ENCODE data around the gene TDRD12. TPM values are rescaled to one million over a fixed set of nuclear protein-coding genes. Genes with fewer than 3 reads are reported as not detected.

Gene TDRD12
- total and polyA plus RNA-seq, 2 of the 13 experiments (the other 11 are each of a cell fraction or from before 2014, with no cell fraction given): 0.03 to 0.40 TPM

GRCh38 chr19:32822916-32823746 lies 103.6 kb downstream of the TDRD12 start:
- ChIA-PET CTCF (ENCODE audit: low intra/inter-chr PET ratio, low total read pairs) (no interaction called here), POLR2A (no interaction called here)
- Histone ChIP-seq H3K9me3 (ENCODE audit: low read length) (no peaks in the 10 kb centered on the region), H3K4me2 (ENCODE audit: low read depth, low read length) (no peak overlapping the region), H3K4me3 (replicated peaks in 1 of 3; ENCODE audit: insufficient read depth in 1 of 3, low read depth in 2 of 3, low read length in 3 of 3) (no peak overlapping the region), H3K36me3 (replicated peaks in 1 of 2; ENCODE audit: control insufficient read depth in 1 of 2, insufficient read depth in 2 of 2, low read length in 2 of 2) (no peaks in the 10 kb centered on the region), H4K20me1 (ENCODE audit: insufficient read depth, low read length) (no peaks in the 10 kb centered on the region), H3K79me2 (ENCODE audit: insufficient read depth, low read length) (no peaks in the 10 kb centered on the region), H3K9ac (ENCODE audit: insufficient read depth, low read depth, low read length) (no peak overlapping the region), H3K27ac (ENCODE audit: extremely low read length, insufficient read depth, low read length) (no peak overlapping the region), H3K4me1 (ENCODE audit: insufficient read depth, low read length) (peaks cover 14% of the 10 kb centered on the region), H3K27me3 (ENCODE audit: control insufficient read depth in 1 of 2, insufficient read depth in 2 of 2, low read length in 2 of 2) (no peaks in the 10 kb centered on the region), H2AFZ (ENCODE audit: low read length) (no peak overlapping the region)
- WGBS (ENCODE audit: low lambda C conversion rate): 75% methylated on average over 14 of the region's 14 CpGs
- no TSS peak for BruUV-seq (replicated peaks)
- no peak for FAIRE-seq
- in situ Hi-C loops (cut with HindIII; ENCODE audit: extremely low pct_ligation_motif_present, low pct_unique_long_range_greater_than_20kb): no loop called here
- ATAC-seq: no peak
- TF ChIP-seq MED13 (CRISPR knock-in tag; IDR thresholded peaks at IDR 0.05): no peak
- no peak for TF ChIP-seq RBAK (CRISPR knock-in tag; IDR thresholded peaks at IDR 0.05)
- intact Hi-C loops (cut with micrococcal nuclease; ENCODE audit: unreplicated experiment): no loop called here
- DNase-seq (ENCODE audit: low spot score): no peak

GRCh38 chr19:32823747-32824102 lies 104.2 kb downstream of the TDRD12 start:
- Histone ChIP-seq H4K20me1 (ENCODE audit: insufficient read depth, low read length) (no peaks in the 10 kb centered on the region), H3K9ac (ENCODE audit: insufficient read depth, low read depth, low read length) (no peak overlapping the region), H3K4me1 (ENCODE audit: insufficient read depth, low read length) (peaks cover 14% of the 10 kb centered on the region), H3K4me2 (ENCODE audit: low read depth, low read length) (no peak overlapping the region), H2AFZ (ENCODE audit: low read length) (no peak overlapping the region), H3K36me3 (replicated peaks in 1 of 2; ENCODE audit: control insufficient read depth in 1 of 2, insufficient read depth in 2 of 2, low read length in 2 of 2) (no peaks in the 10 kb centered on the region), H3K79me2 (ENCODE audit: insufficient read depth, low read length) (no peaks in the 10 kb centered on the region), H3K27ac (ENCODE audit: extremely low read length, insufficient read depth, low read length) (no peak overlapping the region), H3K9me3 (ENCODE audit: low read length) (no peaks in the 10 kb centered on the region), H3K27me3 (ENCODE audit: control insufficient read depth in 1 of 2, insufficient read depth in 2 of 2, low read length in 2 of 2) (no peaks in the 10 kb centered on the region), H3K4me3 (replicated peaks in 1 of 3; ENCODE audit: insufficient read depth in 1 of 3, low read depth in 2 of 3, low read length in 3 of 3) (no peak overlapping the region)
- WGBS (ENCODE audit: low lambda C conversion rate): 77% methylated on average over 3 of the region's 7 CpGs
- in situ Hi-C loops (cut with HindIII; ENCODE audit: extremely low pct_ligation_motif_present, low pct_unique_long_range_greater_than_20kb): no loop called here
- FAIRE-seq (no peak), DNase-seq (ENCODE audit: low spot score) (no peak), ATAC-seq (no peak)
- BruUV-seq (replicated peaks): no TSS peak
- no peak for TF ChIP-seq SPEN (CRISPR knock-in tag; IDR thresholded peaks at IDR 0.05; ENCODE audit: low read depth)
- POLR2A ChIA-PET: no interaction called here
- intact Hi-C loops (cut with micrococcal nuclease; ENCODE audit: unreplicated experiment): no loop called here
- CTCF ChIA-PET (ENCODE audit: low intra/inter-chr PET ratio, low total read pairs): no interaction called here

Data from HepG2 (cell line).